MM.1S (cell line): ENCODE measurements around the gene PYGB.

Experiments used
- DNase-seq: peaks from one replicate; pipeline ENCODE4 v3.0.0-alpha.2; 2015
- H2AFZ ChIP-seq: fragments of 300-600 bp; sonication (generic); 2 replicates; pipeline ENCODE4 v1.6.0; 2016; ENCODE audit warnings: antibody characterized with exemption, low read length
- H3F3A ChIP-seq: fragments of 300-600 bp; sonication (generic); 2 replicates; pipeline ENCODE4 v1.6.1; 2016; ENCODE audit warnings: mild to moderate bottlenecking, antibody characterized with exemption, low read length, moderate library complexity, mixed read lengths; ENCODE audit not compliant: insufficient read depth
- H3K27ac ChIP-seq: fragments of 300-600 bp; sonication (generic); 2 replicates; pipeline ENCODE4 v1.5.1; 2016; ENCODE audit warnings: mild to moderate bottlenecking, low read length
- H3K27me3 ChIP-seq: fragments of 300-600 bp; sonication (generic); replicated peaks from 2 replicates; pipeline ENCODE4 v1.6.0; 2016; ENCODE audit warnings: low read length; ENCODE audit not compliant: insufficient read depth
- H3K36me3 ChIP-seq: fragments of 300-600 bp; sonication (generic); replicated peaks from 2 replicates; pipeline ENCODE4 v1.6.1; 2016; ENCODE audit warnings: mild to moderate bottlenecking, low read length, mixed read lengths; ENCODE audit not compliant: insufficient read depth
- H3K4me1 ChIP-seq: fragments of 300-600 bp; sonication (generic); 2 replicates; pipeline ENCODE4 v1.6.1; 2016; ENCODE audit warnings: low read length, mixed read lengths
- H3K4me2 ChIP-seq: fragments of 300-600 bp; sonication (generic); 2 replicates; pipeline ENCODE4 v1.6.0; 2016; ENCODE audit warnings: low read depth, low read length
- H3K4me3 ChIP-seq: fragments of 300-600 bp; sonication (generic); 2 replicates; pipeline ENCODE4 v1.5.1; 2016; ENCODE audit warnings: low read length, mixed read lengths
- H3K79me2 ChIP-seq: fragments of 300-600 bp; sonication (generic); 2 replicates; pipeline ENCODE4 v1.6.1; 2016; ENCODE audit warnings: mixed run types, low read length, mixed read lengths
- H3K9ac ChIP-seq: fragments of 300-600 bp; sonication (generic); 2 replicates; pipeline ENCODE4 v1.6.1; 2016; ENCODE audit warnings: low read length, mixed read lengths
- H3K9me2 ChIP-seq: fragments of 300-600 bp; sonication (generic); replicated peaks from 2 replicates; pipeline ENCODE4 v1.6.1; 2016; ENCODE audit warnings: mild to moderate bottlenecking, low read length, mixed read lengths; ENCODE audit not compliant: insufficient read depth
- H3K9me3 ChIP-seq: fragments of 300-600 bp; sonication (generic); replicated peaks from 2 replicates; pipeline ENCODE4 v1.6.1; 2016; ENCODE audit warnings: mild to moderate bottlenecking, low read length, mixed read lengths; ENCODE audit not compliant: insufficient read depth
- H4K20me1 ChIP-seq: fragments of 300-600 bp; sonication (generic); 2 replicates; pipeline ENCODE4 v1.6.1; 2016; ENCODE audit warnings: mild to moderate bottlenecking, low read length, moderate library complexity, mixed read lengths; ENCODE audit not compliant: insufficient read depth
- EZH2 ChIP-seq: fragments of 300-600 bp; sonication (generic); optimal IDR thresholded peaks from 2 replicates; pipeline ENCODE3; 2017; ENCODE audit warnings: low read depth, mild to moderate bottlenecking, antibody characterized with exemption, low read length, mixed read lengths
- EZH2phosphoT487 ChIP-seq: fragments of 300-600 bp; sonication (generic); IDR thresholded peaks from 2 replicates; pipeline ENCODE4 v1.6.1; 2018; ENCODE audit warnings: antibody characterized with exemption, low read length
- TF ChIP-seq, protein P1 (sequence below): fragments of 300-600 bp; sonication (generic); IDR thresholded peaks from 2 replicates; pipeline ENCODE4 v1.5.1; 2016; ENCODE audit warnings: antibody characterized with exemption, low read length, mixed read lengths

The PYGB gene

DNA sequence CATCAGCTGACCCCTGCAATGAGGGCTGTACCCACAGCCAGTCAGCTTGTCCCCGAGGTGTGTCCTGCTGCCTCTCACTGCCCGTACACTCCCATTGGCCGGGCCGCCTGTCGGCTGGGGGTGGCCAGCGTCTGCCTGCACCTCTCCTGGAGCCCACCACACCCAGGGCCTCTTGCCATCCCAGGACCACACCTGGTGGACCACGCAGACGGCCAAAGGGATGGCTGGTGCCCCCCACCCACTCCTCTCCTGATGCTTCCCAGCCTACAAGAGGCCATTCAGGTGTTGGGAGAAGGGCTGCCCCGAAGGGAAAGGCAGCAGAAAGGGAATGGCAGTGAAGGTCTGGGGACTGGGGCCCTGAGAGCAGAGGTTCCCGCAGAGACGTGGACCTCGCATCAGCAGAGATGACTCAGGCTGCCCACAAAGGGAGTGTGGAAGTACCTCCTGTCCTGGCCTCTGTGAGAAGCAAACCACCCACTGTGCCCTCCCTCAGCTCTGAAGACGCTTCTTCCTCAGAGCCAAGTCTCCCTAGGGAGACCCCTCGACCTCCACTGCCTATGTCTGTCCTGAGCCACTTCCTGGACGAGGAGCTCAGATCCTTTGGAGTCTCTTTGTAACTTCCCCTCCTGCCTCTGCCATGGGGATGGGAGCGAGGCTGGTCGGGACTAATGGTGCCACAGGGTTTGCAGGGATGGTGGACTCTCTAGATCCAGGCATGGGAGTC is 60.9 kb downstream of the PYGB start:
- Histone ChIP-seq H3K9ac (peak overlapping the region; percentile 94), H3K27me3 (no peaks in the 10 kb centered on the region), H3K9me2 (no peaks in the 10 kb centered on the region), H3K4me2 (peak overlapping the region; percentile 96), H3K9me3 (no peaks in the 10 kb centered on the region), H3K36me3 (no peaks in the 10 kb centered on the region), H3K27ac (peak overlapping the region; percentile 100), H3K4me3 (peak overlapping the region; percentile 58; the same call in 1 of the 2 replicates), H3F3A (peaks cover 27% of the 10 kb centered on the region), H3K4me1 (peaks cover 30% of the 10 kb centered on the region), H2AFZ (no peak overlapping the region), H4K20me1 (no peaks in the 10 kb centered on the region), H3K79me2 (peaks cover 38% of the 10 kb centered on the region)
- no peak for DNase-seq
- no peak for TF ChIP-seq EZH2
- TF ChIP-seq, protein P1, sequence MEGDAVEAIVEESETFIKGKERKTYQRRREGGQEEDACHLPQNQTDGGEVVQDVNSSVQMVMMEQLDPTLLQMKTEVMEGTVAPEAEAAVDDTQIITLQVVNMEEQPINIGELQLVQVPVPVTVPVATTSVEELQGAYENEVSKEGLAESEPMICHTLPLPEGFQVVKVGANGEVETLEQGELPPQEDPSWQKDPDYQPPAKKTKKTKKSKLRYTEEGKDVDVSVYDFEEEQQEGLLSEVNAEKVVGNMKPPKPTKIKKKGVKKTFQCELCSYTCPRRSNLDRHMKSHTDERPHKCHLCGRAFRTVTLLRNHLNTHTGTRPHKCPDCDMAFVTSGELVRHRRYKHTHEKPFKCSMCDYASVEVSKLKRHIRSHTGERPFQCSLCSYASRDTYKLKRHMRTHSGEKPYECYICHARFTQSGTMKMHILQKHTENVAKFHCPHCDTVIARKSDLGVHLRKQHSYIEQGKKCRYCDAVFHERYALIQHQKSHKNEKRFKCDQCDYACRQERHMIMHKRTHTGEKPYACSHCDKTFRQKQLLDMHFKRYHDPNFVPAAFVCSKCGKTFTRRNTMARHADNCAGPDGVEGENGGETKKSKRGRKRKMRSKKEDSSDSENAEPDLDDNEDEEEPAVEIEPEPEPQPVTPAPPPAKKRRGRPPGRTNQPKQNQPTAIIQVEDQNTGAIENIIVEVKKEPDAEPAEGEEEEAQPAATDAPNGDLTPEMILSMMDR: no peak
- TF ChIP-seq EZH2phosphoT487: no peak

DNA sequence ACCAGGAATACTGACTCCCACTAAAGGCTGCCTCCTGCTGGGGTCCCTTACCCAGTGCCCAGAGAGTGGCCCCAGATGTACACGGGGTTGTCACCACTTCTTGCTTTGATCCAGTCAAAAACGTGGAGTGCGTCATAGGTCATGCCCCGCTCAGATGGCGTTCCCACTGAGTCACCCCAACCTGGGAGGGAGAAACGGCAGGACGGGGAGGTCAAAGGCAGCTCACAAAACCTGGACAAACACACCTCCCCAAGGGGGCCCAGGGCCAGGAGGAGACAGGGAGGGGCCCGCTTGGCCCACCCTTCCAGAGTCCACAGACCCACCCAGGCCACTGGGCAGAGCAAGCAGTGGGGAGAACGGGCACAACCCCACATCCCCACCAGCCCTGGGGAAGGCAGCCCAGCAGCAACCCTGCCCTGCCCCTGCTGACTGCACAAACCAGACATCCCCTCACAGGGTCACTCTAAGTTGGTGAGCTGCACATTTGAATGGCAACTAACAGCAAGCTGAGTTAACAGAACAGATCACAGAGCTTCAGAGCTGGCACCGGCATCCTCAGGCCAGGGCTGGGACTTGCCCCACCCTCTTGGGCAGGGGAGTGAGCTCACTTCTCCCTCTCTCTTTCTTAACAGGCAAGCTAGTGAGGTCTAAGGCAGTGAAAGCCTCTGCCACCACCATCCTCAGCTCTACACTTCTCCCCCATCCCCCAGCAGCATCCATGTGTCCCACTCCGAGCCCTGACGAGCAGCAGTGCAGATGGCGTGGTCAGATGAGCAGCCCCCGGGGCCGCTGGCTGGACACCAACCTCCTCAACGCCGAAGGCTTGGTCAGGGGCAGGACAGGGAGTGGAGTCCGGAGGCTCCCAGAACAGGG is 61.7 kb downstream of the PYGB start:
- Histone ChIP-seq H3K27me3 (no peaks in the 10 kb centered on the region), H3K4me2 (peak overlapping the region; percentile 96), H3K9ac (peak overlapping the region; percentile 94), H3K79me2 (peaks cover 44% of the 10 kb centered on the region), H4K20me1 (no peaks in the 10 kb centered on the region), H3K36me3 (no peaks in the 10 kb centered on the region), H2AFZ (no peak overlapping the region), H3K4me1 (peaks cover 31% of the 10 kb centered on the region), H3K4me3 (peak overlapping the region; percentile 58), H3F3A (peaks cover 27% of the 10 kb centered on the region), H3K9me3 (no peaks in the 10 kb centered on the region), H3K27ac (peak overlapping the region; percentile 100), H3K9me2 (no peaks in the 10 kb centered on the region)
- TF ChIP-seq, protein P1: no peak
- TF ChIP-seq EZH2: no peak
- TF ChIP-seq EZH2phosphoT487: no peak
- DNase-seq: peak; percentile 86

DNA sequence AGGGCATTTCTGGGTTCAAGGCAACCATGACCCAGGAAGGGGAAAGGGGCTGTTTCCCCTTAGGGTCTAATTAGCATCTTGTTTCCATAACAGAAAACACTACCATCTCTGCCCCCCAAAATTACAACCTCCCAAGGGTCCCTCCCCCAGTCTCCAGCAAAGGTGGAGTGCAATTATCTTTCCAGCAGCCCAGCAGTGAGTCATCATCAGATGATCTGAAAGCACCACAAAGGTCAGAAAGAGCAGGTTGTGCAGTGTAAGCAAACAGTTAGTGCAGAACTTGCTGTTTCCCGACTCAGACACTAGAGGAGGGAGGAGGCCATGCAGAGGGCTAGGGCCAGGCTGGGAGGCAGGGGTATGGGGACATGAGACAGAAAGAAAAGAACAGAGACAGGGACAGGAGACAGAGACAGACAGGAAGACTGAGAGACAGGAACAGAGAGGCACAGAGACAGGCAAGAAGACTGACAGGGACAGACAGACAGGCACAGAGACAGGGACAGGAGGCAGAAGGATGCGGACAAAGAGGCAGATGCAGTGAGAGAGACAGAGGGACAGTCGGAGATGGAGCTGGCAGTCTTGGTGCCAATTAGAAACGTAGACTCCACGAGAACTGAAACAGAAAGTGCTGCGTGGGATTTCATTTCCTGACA is 62.5 kb downstream of the PYGB start:
- H3K4me1 ChIP-seq: peaks cover 34% of the 10 kb centered on the region

More for the DNA sequence above, 62.5 kb downstream of the PYGB start:
- H3K27ac ChIP-seq: peak overlapping the region; percentile 100
- H3K79me2 ChIP-seq: peaks cover 51% of the 10 kb centered on the region
- H3K27me3 ChIP-seq: no peaks in the 10 kb centered on the region
- H2AFZ ChIP-seq: no peak overlapping the region
- peak overlapping the region; percentile 94 for H3K9ac ChIP-seq
- no peaks in the 10 kb centered on the region for H3K9me3 ChIP-seq
- TF ChIP-seq EZH2 (no peak), EZH2phosphoT487 (no peak)
- TF ChIP-seq, protein P1: peak; percentile 63
- H3K4me3 ChIP-seq: peak overlapping the region; percentile 58
- H3F3A ChIP-seq: peaks cover 27% of the 10 kb centered on the region
- H3K9me2 ChIP-seq: no peaks in the 10 kb centered on the region
- DNase-seq: peak; percentile 87
- H3K4me2 ChIP-seq: peak overlapping the region; percentile 96
- H3K36me3 ChIP-seq: no peaks in the 10 kb centered on the region
- H4K20me1 ChIP-seq: no peaks in the 10 kb centered on the region
